Retinal pigment epithelial cell (primary cell): ENCODE results near the gene ARHGEF17.

ENCODE experiments used
- DNase-seq: peaks from one replicate; pipeline ENCODE4 v3.0.0-alpha.2; 2010; ENCODE audit warnings: low read depth
- H3K4me3 ChIP-seq: 2 replicates; pipeline ENCODE4 v1.5.1; 2011; ENCODE audit warnings: mild to moderate bottlenecking, low read length, control low read depth, moderate library complexity
- CTCF ChIP-seq: conservative IDR thresholded peaks from 2 replicates; pipeline ENCODE4 v1.5.1; 2011; ENCODE audit warnings: low read depth, low read length, control low read depth, inconsistent platforms

Gene ARHGEF17

GRCh38 chr11:73400293-73400692 is 92.2 kb downstream of the ARHGEF17 start:
- TF ChIP-seq CTCF: no peak
- DNase-seq: no peak
- H3K4me3 ChIP-seq: no peak overlapping the region

- DNase-seq: no peak
- no peak for TF ChIP-seq CTCF
- no peak overlapping the region for H3K4me3 ChIP-seq
Observed at GRCh38 chr11:73401217-73401923, 93.3 kb downstream of the ARHGEF17 start.

- no peak overlapping the region for H3K4me3 ChIP-seq
- TF ChIP-seq CTCF: no peak
- DNase-seq: no peak
Observed at GRCh38 chr11:73401924-73402833, 94.1 kb downstream of the ARHGEF17 start.

GRCh38 chr11:73402834-73403185 is 94.7 kb downstream of the ARHGEF17 start:
- peak; percentile 47 for TF ChIP-seq CTCF
- H3K4me3 ChIP-seq: no peak overlapping the region
- no peak for DNase-seq

GRCh38 chr11:73403541-73403940 is 95.5 kb downstream of the ARHGEF17 start:
- TF ChIP-seq CTCF: no peak
- no peak overlapping the region for H3K4me3 ChIP-seq
- DNase-seq: no peak

GRCh38 chr11:73404048-73404447 is 96.0 kb downstream of the ARHGEF17 start:
- H3K4me3 ChIP-seq: no peak overlapping the region
- DNase-seq: no peak
- TF ChIP-seq CTCF: peak; percentile 65
